Body of pancreas (tissue), 4 donors: Measurements from ENCODE around the gene LEF1. TPM values are rescaled to one million over a fixed set of nuclear protein-coding genes. Genes with fewer than 3 reads are reported as not detected.

Experiments used
- ATAC-seq: fragments of 150-250 bp; one replicate; pipeline ENCODE4 v1.9.1; 2016
- DNase-seq, 4 donors: peaks; one replicate each; pipeline ENCODE4 v3.0.0-alpha.2; 2019
- H3K27ac ChIP-seq, 4 donors: fragments of 200-600 bp; sonication (generic); 1 replicate in 3 of 4; 2 replicates in 1 of 4; pipeline versions ENCODE4 v1.5.1 to v1.6.1; 2016 to 2019; ENCODE audit warnings: mild to moderate bottlenecking in 1 of 4, mixed read lengths in 1 of 4, moderate library complexity in 1 of 4
- H3K27me3 ChIP-seq, 2 donors: fragments of 200-600 bp; sonication (generic); one replicate each; pipeline ENCODE4 v1.6.0; 2016; ENCODE audit warnings: mild to moderate bottlenecking in 1 of 2
- H3K36me3 ChIP-seq, 2 donors: fragments of 200-600 bp; sonication (generic); replicated peaks in 1 of 2; 2 replicates each; pipeline ENCODE4 v1.5.1; 2016; ENCODE audit warnings: low read depth in 2 of 2; ENCODE audit not compliant: insufficient read depth in 1 of 2
- H3K4me1 ChIP-seq: fragments of 200-600 bp; sonication (generic); one replicate; pipeline ENCODE4 v1.6.0; 2016
- H3K4me3 ChIP-seq, 2 donors: fragments of 200-600 bp; sonication (generic); 1 replicate in 1 of 2; 2 replicates in 1 of 2; pipeline ENCODE4 v1.5.1; 2016 to 2019
- H3K9me3 ChIP-seq, 3 donors: fragments of 200-600 bp; sonication (generic); 1 replicate in 2 of 3; 2 replicates in 1 of 3; pipeline ENCODE4 v1.5.1; 2016
- CTCF ChIP-seq, 7 experiments: fragments of 450-650 bp in 4 of 7; fragments of 200-600 bp in 3 of 7; sonication (generic) in 3 of 7; IDR thresholded peaks; one replicate each; pipeline ENCODE4 v1.5.1; 2016 to 2019; ENCODE audit warnings: antibody characterized with exemption in 7 of 7
- POLR2A ChIP-seq, 3 donors: fragments of 450-650 bp; IDR thresholded peaks; one replicate each; pipeline ENCODE4 v1.6.1; 2016; ENCODE audit warnings: antibody characterized with exemption in 3 of 3, mild to moderate bottlenecking in 2 of 3
- WGBS, 2 donors: methylation state at CpG; one replicate each; pipeline ENCODE4 v1.1.5; 2017; 5-methylcytosine and 5-hydroxymethylcytosine counted together
- intact Hi-C: fragments of 100-400 bp; cut with DNase I; formaldehyde crosslinking; loops from one replicate; pipeline ENCODE4 v1.15.1; 2023
- total RNA-seq, 2 donors: library from RNA; depleted of rRNA; stranded (reverse); fragments of >200 nt; gene quantifications; one replicate each; pipeline ENCODE4 v1.1.0, GENCODE V29; 2016

The LEF1 gene
- total RNA-seq, 2 donors from 2014 or later, result 1.6 to 5.6 TPM

- Histone ChIP-seq H3K27me3 (no peaks in the 10 kb centered on the region), H3K27ac (no peak overlapping the region), H3K9me3 (no peaks in the 10 kb centered on the region), H3K4me3 (no peak overlapping the region), H3K4me1 (no peaks in the 10 kb centered on the region), H3K36me3 (no peaks in the 10 kb centered on the region)
- TF ChIP-seq POLR2A (IDR thresholded peaks at IDR 0.05) (no peak), CTCF (IDR thresholded peaks at IDR 0.05) (no peak)
- 68 to 73% methylated on average over 5 of the region's 5 CpGs for WGBS, 2 donors
- no peak for DNase-seq
- ATAC-seq, result no peak
- intact Hi-C loops, result no loop called here
Measured at GRCh38 chr4:108146819-108147218, 21.9 kb downstream of the LEF1 start.

DNA sequence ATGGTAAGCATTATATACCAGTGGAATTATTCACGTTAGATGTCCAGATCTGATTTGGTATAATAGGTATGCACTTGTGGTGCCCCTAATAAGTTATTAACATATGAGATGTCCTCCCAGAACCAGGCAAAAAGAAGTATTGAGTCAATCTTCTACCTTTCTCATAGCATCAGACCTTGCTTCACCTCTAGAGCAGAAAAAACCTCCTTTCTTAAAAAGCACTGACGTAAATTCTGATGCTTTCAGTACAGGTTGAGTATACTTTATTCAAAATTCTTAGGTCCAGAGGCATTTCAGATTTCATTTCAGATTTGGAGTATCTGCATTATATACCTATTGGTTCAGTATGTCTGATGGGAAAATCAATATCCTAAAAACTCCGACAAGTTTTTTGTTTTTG is 22.4 kb downstream of the LEF1 start:
- no peak overlapping the region for H3K27ac ChIP-seq
- intact Hi-C loops, result no loop called here
- 82 to 93% methylated on average over 3 of the region's 3 CpGs for WGBS, 2 donors
- H3K9me3 ChIP-seq, result no peaks in the 10 kb centered on the region
- no peak overlapping the region for H3K4me3 ChIP-seq
- no peaks in the 10 kb centered on the region for H3K4me1 ChIP-seq
- no peaks in the 10 kb centered on the region for H3K36me3 ChIP-seq
- DNase-seq, result no peak
- TF ChIP-seq CTCF (IDR thresholded peaks at IDR 0.05), result no peak
- no peaks in the 10 kb centered on the region for H3K27me3 ChIP-seq
- ATAC-seq, result no peak

DNA sequence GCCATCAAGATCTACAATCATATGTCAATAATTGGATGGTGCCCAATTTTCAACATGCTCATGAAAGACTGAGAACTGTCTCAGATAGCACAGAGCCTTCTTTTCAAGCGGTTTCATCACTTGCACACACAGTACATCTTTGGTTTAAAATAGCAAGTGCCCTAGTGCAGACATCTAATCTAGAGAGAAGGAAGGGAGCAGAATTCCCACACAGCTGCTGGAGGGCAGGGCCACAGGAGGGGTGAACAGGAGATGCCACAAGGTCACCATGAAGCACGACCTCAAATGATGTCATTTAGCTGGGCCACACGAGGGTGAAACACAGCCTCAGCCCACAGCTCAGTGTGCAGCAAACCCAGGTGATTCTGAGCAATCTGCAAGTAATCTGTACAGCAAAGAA is 24.3 kb downstream of the LEF1 start:
- H3K4me3 ChIP-seq, result no peak overlapping the region
- no peaks in the 10 kb centered on the region for H3K36me3 ChIP-seq
- WGBS, 2 donors, result 39 to 41% methylated on average over 3 of the region's 3 CpGs
- TF ChIP-seq CTCF (IDR thresholded peaks at IDR 0.05) (no peak), POLR2A (IDR thresholded peaks at IDR 0.05) (no peak)
- H3K9me3 ChIP-seq, result no peaks in the 10 kb centered on the region
- no peaks in the 10 kb centered on the region for H3K4me1 ChIP-seq
- intact Hi-C loops, result no loop called here
- no peak overlapping the region for H3K27ac ChIP-seq
- no peak for DNase-seq
- no peaks in the 10 kb centered on the region for H3K27me3 ChIP-seq
- ATAC-seq, result no peak

GRCh38 chr4:108143515-108143914 is 25.2 kb downstream of the LEF1 start:
- ATAC-seq (no peak), DNase-seq (no peak)
- H3K4me3 ChIP-seq, result no peak overlapping the region
- no peaks in the 10 kb centered on the region for H3K27me3 ChIP-seq
- no peaks in the 10 kb centered on the region for H3K9me3 ChIP-seq
- TF ChIP-seq POLR2A (IDR thresholded peaks at IDR 0.05), result no peak
- no peak for TF ChIP-seq CTCF (IDR thresholded peaks at IDR 0.05)
- 54 to 67% methylated on average over 4 of the region's 4 CpGs for WGBS, 2 donors
- intact Hi-C loops, result no loop called here
- H3K27ac ChIP-seq, result no peak overlapping the region
- H3K4me1 ChIP-seq, result no peaks in the 10 kb centered on the region
- no peaks in the 10 kb centered on the region for H3K36me3 ChIP-seq

GRCh38 chr4:108142870-108143269 is 25.9 kb downstream of the LEF1 start:
- Histone ChIP-seq H3K9me3 (no peaks in the 10 kb centered on the region), H3K36me3 (no peaks in the 10 kb centered on the region), H3K27me3 (no peaks in the 10 kb centered on the region), H3K4me3 (no peak overlapping the region), H3K27ac (no peak overlapping the region), H3K4me1 (no peaks in the 10 kb centered on the region)
- TF ChIP-seq CTCF (IDR thresholded peaks at IDR 0.05), result no peak
- TF ChIP-seq POLR2A (IDR thresholded peaks at IDR 0.05), result no peak
- DNase-seq, result no peak
- intact Hi-C loops, result no loop called here
- 56 to 73% methylated on average over 2 of the region's 2 CpGs for WGBS, 2 donors
- ATAC-seq, result no peak
